Non-pigmented ciliary epithelial cell (primary cell): Measurements from ENCODE around the gene CXorf58.
"Not testable (repeated sequence)": the region's sequence is repeated elsewhere in the genome, so short reads cannot be mapped to it uniquely, and the experiment has no call there.

ENCODE experiments used
- DNase-seq: peaks from one replicate; pipeline ENCODE4 v3.0.0-alpha.2; 2010; ENCODE audit warnings: low read depth

The CXorf58 gene

GRCh38 chrX:23954396-23954795 lies 46.6 kb downstream of the CXorf58 start:
- no peak for DNase-seq

- no peak for DNase-seq
Observed at GRCh38 chrX:23959781-23960180, 52.0 kb downstream of the CXorf58 start.

GRCh38 chrX:23964191-23964590 lies 56.4 kb downstream of the CXorf58 start:
- no peak for DNase-seq

GRCh38 chrX:23965630-23966029 lies 57.8 kb downstream of the CXorf58 start:
- DNase-seq, result not testable (repeated sequence)

- DNase-seq, result no peak
Observed at GRCh38 chrX:23978491-23978890, 70.7 kb downstream of the CXorf58 start.

GRCh38 chrX:23980011-23980441 lies 72.2 kb downstream of the CXorf58 start:
- no peak for DNase-seq

GRCh38 chrX:23981222-23981621 lies 73.4 kb downstream of the CXorf58 start:
- no peak for DNase-seq

GRCh38 chrX:23981711-23982110 lies 73.9 kb downstream of the CXorf58 start:
- DNase-seq, result no peak

- no peak for DNase-seq
Observed at GRCh38 chrX:23982891-23983290, 75.1 kb downstream of the CXorf58 start.
